IMR-90 (cell line): Measurements from ENCODE around the gene RNF175.

ENCODE experiments used
- BHLHE40 ChIP-seq: fragments of 150-350 bp; IDR thresholded peaks from 2 replicates; pipeline ENCODE4 v1.6.1; 2016; ENCODE audit warnings: mild to moderate bottlenecking, low read depth, low read length
- CHD1 ChIP-seq: IDR thresholded peaks from 2 replicates; pipeline ENCODE4 v1.6.1; 2012; ENCODE audit warnings: low read depth, low read length, improper control_type of control experiment
- CTCF ChIP-seq: conservative IDR thresholded peaks from 2 replicates; pipeline ENCODE4 v1.5.1; 2012; ENCODE audit warnings: mild to moderate bottlenecking, low read depth, low read length, improper control_type of control experiment
- FOS ChIP-seq: fragments of 150-350 bp; IDR thresholded peaks from 2 replicates; pipeline ENCODE4 v1.6.1; 2016; ENCODE audit warnings: low read depth, low read length
- MXI1 ChIP-seq: IDR thresholded peaks from 2 replicates; pipeline ENCODE4 v1.6.1; 2012; ENCODE audit warnings: low read depth, mild to moderate bottlenecking, low read length, moderate library complexity, borderline replicate concordance
- POLR2A ChIP-seq: IDR thresholded peaks from 2 replicates; pipeline ENCODE4 v1.6.1; 2012; ENCODE audit warnings: mild to moderate bottlenecking, low read depth, low read length
- TF ChIP-seq, protein P1 (sequence below): fragments of 150-350 bp; IDR thresholded peaks from 2 replicates; pipeline ENCODE4 v1.6.1; 2017; ENCODE audit warnings: mild to moderate bottlenecking, antibody characterized with exemption, low read length, low read depth

DNA sequence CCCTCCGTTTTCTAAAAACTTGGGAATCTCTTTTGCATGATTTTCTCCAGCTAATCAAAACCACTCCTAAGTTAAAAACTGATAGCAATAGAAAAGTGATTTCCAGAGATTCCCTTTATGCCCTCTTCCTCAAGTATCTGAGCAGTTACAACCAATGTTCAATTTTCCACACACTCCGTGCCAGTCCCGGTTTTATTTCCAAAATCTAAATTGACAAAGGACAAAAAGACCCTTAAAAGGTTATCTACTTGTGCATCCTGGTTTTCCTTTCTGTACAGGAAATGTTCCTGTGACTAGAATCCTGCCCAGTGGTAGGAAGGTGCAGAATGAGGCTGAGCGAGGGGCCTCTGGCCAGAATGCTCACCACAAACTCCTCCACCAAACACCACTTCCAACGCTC is 27.8 kb upstream of the RNF175 start:
- TF ChIP-seq CTCF (no peak), MXI1 (no peak), POLR2A (no peak), BHLHE40 (no peak), FOS (no peak), CHD1 (no peak)
- TF ChIP-seq, protein P1, sequence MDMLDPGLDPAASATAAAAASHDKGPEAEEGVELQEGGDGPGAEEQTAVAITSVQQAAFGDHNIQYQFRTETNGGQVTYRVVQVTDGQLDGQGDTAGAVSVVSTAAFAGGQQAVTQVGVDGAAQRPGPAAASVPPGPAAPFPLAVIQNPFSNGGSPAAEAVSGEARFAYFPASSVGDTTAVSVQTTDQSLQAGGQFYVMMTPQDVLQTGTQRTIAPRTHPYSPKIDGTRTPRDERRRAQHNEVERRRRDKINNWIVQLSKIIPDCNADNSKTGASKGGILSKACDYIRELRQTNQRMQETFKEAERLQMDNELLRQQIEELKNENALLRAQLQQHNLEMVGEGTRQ: no peak
